ENCODE data around the gene MYOM1.
A peak's percentile ranks its signal among the peaks of the same experiment; 100 is the strongest.
"Not testable (repeated sequence)": the region's sequence is repeated elsewhere in the genome, so short reads cannot be mapped to it uniquely, and the experiment has no call there.

MYOM1 gene

GRCh38 chr18:3209859-3210569 is 9.8 kb downstream of the MYOM1 start:
- H3K9me3 Mint-ChIP-seq: peaks cover 3% of the 10 kb centered on the region
- no peak overlapping the region for H3K4me3 Mint-ChIP-seq
- DNase-seq (ENCODE audit: low spot score in 2 of 2): no peak
- H3K27me3 Mint-ChIP-seq: no peaks in the 10 kb centered on the region
- H3K36me3 Mint-ChIP-seq (ENCODE audit: insufficient read depth): peaks cover 3% of the 10 kb centered on the region
- H3K4me1 Mint-ChIP-seq: peaks cover 6% of the 10 kb centered on the region
- H3K27ac Mint-ChIP-seq (ENCODE audit: low read depth): no peak overlapping the region
- ATAC-seq (replicated peaks; ENCODE audit: extremely low read depth, poor library complexity, severe bottlenecking): peak; percentile 36

GRCh38 chr18:3207565-3207964 is 12.2 kb downstream of the MYOM1 start:
- H3K4me1 Mint-ChIP-seq: peaks cover 6% of the 10 kb centered on the region
- ATAC-seq (replicated peaks; ENCODE audit: extremely low read depth, poor library complexity, severe bottlenecking) (no peak), DNase-seq (ENCODE audit: low spot score in 2 of 2) (no peak)
- H3K36me3 Mint-ChIP-seq (ENCODE audit: insufficient read depth): peaks cover 3% of the 10 kb centered on the region
- H3K27ac Mint-ChIP-seq (ENCODE audit: low read depth): no peak overlapping the region
- H3K9me3 Mint-ChIP-seq: peaks cover 17% of the 10 kb centered on the region
- no peak overlapping the region for H3K4me3 Mint-ChIP-seq
- no peaks in the 10 kb centered on the region for H3K27me3 Mint-ChIP-seq

- DNase-seq (ENCODE audit: low spot score in 2 of 2) (no peak), ATAC-seq (replicated peaks; ENCODE audit: extremely low read depth, poor library complexity, severe bottlenecking) (no peak)
- Mint-ChIP-seq H3K36me3 (ENCODE audit: insufficient read depth) (peaks cover 3% of the 10 kb centered on the region), H3K27me3 (no peaks in the 10 kb centered on the region), H3K27ac (ENCODE audit: low read depth) (no peak overlapping the region), H3K4me3 (no peak overlapping the region), H3K9me3 (peaks cover 21% of the 10 kb centered on the region), H3K4me1 (peaks cover 6% of the 10 kb centered on the region)
Measured at GRCh38 chr18:3205239-3205638, 14.5 kb downstream of the MYOM1 start.

- no peaks in the 10 kb centered on the region for H3K4me1 Mint-ChIP-seq
- no peak overlapping the region for H3K4me3 Mint-ChIP-seq
- H3K36me3 Mint-ChIP-seq (ENCODE audit: insufficient read depth): no peaks in the 10 kb centered on the region
- ATAC-seq (replicated peaks; ENCODE audit: extremely low read depth, poor library complexity, severe bottlenecking) (no peak), DNase-seq (ENCODE audit: low spot score in 2 of 2) (no peak)
- H3K9me3 Mint-ChIP-seq: peaks cover 19% of the 10 kb centered on the region
- peaks cover 8% of the 10 kb centered on the region for H3K27me3 Mint-ChIP-seq
- no peak overlapping the region for H3K27ac Mint-ChIP-seq (ENCODE audit: low read depth)
Measured at GRCh38 chr18:3199942-3200645, 19.7 kb downstream of the MYOM1 start.

GRCh38 chr18:3198260-3198860 is 21.4 kb downstream of the MYOM1 start:
- not testable (repeated sequence) for ATAC-seq (replicated peaks; ENCODE audit: extremely low read depth, poor library complexity, severe bottlenecking); H3K4me3 Mint-ChIP-seq; H3K4me1 Mint-ChIP-seq; DNase-seq (ENCODE audit: low spot score in 2 of 2); H3K36me3 Mint-ChIP-seq (ENCODE audit: insufficient read depth); H3K27ac Mint-ChIP-seq (ENCODE audit: low read depth)
- Mint-ChIP-seq H3K9me3 (peaks cover 12% of the 10 kb centered on the region), H3K27me3 (peaks cover 20% of the 10 kb centered on the region)

GRCh38 chr18:3194947-3195612 is 24.7 kb downstream of the MYOM1 start:
- H3K9me3 Mint-ChIP-seq: no peaks in the 10 kb centered on the region
- peaks cover 20% of the 10 kb centered on the region for H3K27me3 Mint-ChIP-seq
- no peak for DNase-seq (ENCODE audit: low spot score in 2 of 2)

GRCh38 chr18:3193331-3193730 is 26.4 kb downstream of the MYOM1 start:
- Mint-ChIP-seq H3K27me3 (peaks cover 20% of the 10 kb centered on the region), H3K4me3 (no peak overlapping the region), H3K27ac (ENCODE audit: low read depth) (no peak overlapping the region), H3K4me1 (no peaks in the 10 kb centered on the region), H3K36me3 (ENCODE audit: insufficient read depth) (no peaks in the 10 kb centered on the region), H3K9me3 (no peaks in the 10 kb centered on the region)
- DNase-seq (ENCODE audit: low spot score in 2 of 2) (no peak), ATAC-seq (replicated peaks; ENCODE audit: extremely low read depth, poor library complexity, severe bottlenecking) (no peak)

More at GRCh38 chr18:3194947-3195612, 24.7 kb downstream of the MYOM1 start:
- Mint-ChIP-seq H3K4me3 (no peak overlapping the region), H3K4me1 (no peaks in the 10 kb centered on the region), H3K36me3 (ENCODE audit: insufficient read depth) (no peaks in the 10 kb centered on the region), H3K27ac (ENCODE audit: low read depth) (no peak overlapping the region)
- no peak for ATAC-seq (replicated peaks; ENCODE audit: extremely low read depth, poor library complexity, severe bottlenecking)

- Mint-ChIP-seq H3K4me3 (no peak overlapping the region), H3K9me3 (no peaks in the 10 kb centered on the region), H3K27ac (ENCODE audit: low read depth) (no peak overlapping the region), H3K27me3 (peaks cover 20% of the 10 kb centered on the region), H3K4me1 (no peaks in the 10 kb centered on the region), H3K36me3 (ENCODE audit: insufficient read depth) (no peaks in the 10 kb centered on the region)
- ATAC-seq (replicated peaks; ENCODE audit: extremely low read depth, poor library complexity, severe bottlenecking) (no peak), DNase-seq (ENCODE audit: low spot score in 2 of 2) (no peak)
Measured at GRCh38 chr18:3192752-3193151, 27.0 kb downstream of the MYOM1 start.

GRCh38 chr18:3192286-3192685 is 27.5 kb downstream of the MYOM1 start:
- Mint-ChIP-seq H3K27me3 (peaks cover 20% of the 10 kb centered on the region), H3K36me3 (ENCODE audit: insufficient read depth) (no peaks in the 10 kb centered on the region), H3K9me3 (no peaks in the 10 kb centered on the region), H3K4me1 (no peaks in the 10 kb centered on the region), H3K4me3 (no peak overlapping the region), H3K27ac (ENCODE audit: low read depth) (no peak overlapping the region)
- DNase-seq (ENCODE audit: low spot score in 2 of 2) (no peak), ATAC-seq (replicated peaks; ENCODE audit: extremely low read depth, poor library complexity, severe bottlenecking) (no peak)

- ATAC-seq (replicated peaks; ENCODE audit: extremely low read depth, poor library complexity, severe bottlenecking) (no peak), DNase-seq (ENCODE audit: low spot score in 2 of 2) (no peak)
- H3K9me3 Mint-ChIP-seq: no peaks in the 10 kb centered on the region
- no peak overlapping the region for H3K4me3 Mint-ChIP-seq
- no peak overlapping the region for H3K27ac Mint-ChIP-seq (ENCODE audit: low read depth)
- peaks cover 17% of the 10 kb centered on the region for H3K27me3 Mint-ChIP-seq
- no peaks in the 10 kb centered on the region for H3K4me1 Mint-ChIP-seq
- no peaks in the 10 kb centered on the region for H3K36me3 Mint-ChIP-seq (ENCODE audit: insufficient read depth)
Measured at GRCh38 chr18:3190610-3191009, 29.2 kb downstream of the MYOM1 start.

GRCh38 chr18:3189884-3190283 is 29.9 kb downstream of the MYOM1 start:
- Mint-ChIP-seq H3K9me3 (no peaks in the 10 kb centered on the region), H3K4me3 (no peak overlapping the region), H3K27me3 (peaks cover 10% of the 10 kb centered on the region), H3K36me3 (ENCODE audit: insufficient read depth) (no peaks in the 10 kb centered on the region), H3K27ac (ENCODE audit: low read depth) (no peak overlapping the region), H3K4me1 (no peaks in the 10 kb centered on the region)
- no peak for ATAC-seq (replicated peaks; ENCODE audit: extremely low read depth, poor library complexity, severe bottlenecking)
- DNase-seq (ENCODE audit: low spot score in 2 of 2): no peak

GRCh38 chr18:3186678-3187658 is 32.8 kb downstream of the MYOM1 start:
- Mint-ChIP-seq H3K4me1 (no peaks in the 10 kb centered on the region), H3K4me3 (no peak overlapping the region), H3K27ac (ENCODE audit: low read depth) (no peak overlapping the region), H3K36me3 (ENCODE audit: insufficient read depth) (no peaks in the 10 kb centered on the region), H3K9me3 (no peaks in the 10 kb centered on the region), H3K27me3 (no peaks in the 10 kb centered on the region)
- ATAC-seq (replicated peaks; ENCODE audit: extremely low read depth, poor library complexity, severe bottlenecking) (no peak), DNase-seq (ENCODE audit: low spot score in 2 of 2) (no peak)
